GM19438 (cell line): ENCODE results near the gene CEP85L.

Experiments
- ATAC-seq: cut with Tn5 transposase; IDR thresholded peaks from one replicate; pipeline ENCODE4 v1.9.1; 2021; ENCODE audit warnings: low read depth; ENCODE audit not compliant: unreplicated experiment

The CEP85L gene

DNA sequence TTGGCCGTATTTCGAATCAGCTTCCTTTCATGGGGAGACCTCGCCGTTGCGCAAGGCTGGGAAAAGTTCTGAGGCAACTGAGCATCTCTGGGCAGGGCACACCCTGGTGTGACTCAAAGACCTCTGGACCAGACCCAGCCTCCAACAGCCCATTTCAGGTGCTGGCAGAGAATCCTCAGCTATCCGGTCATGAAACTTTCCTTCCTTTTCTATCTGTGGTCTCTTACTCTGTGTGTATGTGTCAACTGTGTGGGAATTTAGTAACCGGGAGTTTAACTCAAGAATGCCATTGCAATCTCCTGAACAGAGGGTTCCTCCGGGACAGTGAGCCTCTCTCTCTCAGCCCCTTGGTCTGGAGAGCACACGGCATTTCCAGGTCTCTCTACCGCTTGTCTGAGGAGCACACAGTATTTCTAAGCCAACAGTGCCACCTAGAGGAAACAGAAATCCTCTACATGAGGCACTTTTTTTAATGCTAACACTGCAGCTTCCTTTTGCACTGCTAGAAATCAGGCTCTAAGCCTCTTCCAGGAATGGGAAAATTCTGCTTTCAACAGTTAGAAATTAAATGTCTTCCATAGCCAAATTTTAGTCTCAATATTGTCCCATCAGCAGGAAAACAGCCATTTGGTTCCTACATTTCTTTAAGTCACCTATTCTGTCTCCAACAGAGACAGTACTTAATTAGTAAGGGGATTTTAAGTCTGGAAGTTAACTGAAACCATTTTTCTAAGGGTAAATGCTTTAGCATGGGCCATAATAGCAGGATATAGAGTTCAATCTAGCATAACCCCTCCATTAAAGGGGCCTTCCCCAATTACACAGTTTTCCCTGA, 70.6 kb downstream of the CEP85L start:
- peak; percentile 86 for ATAC-seq

DNA sequence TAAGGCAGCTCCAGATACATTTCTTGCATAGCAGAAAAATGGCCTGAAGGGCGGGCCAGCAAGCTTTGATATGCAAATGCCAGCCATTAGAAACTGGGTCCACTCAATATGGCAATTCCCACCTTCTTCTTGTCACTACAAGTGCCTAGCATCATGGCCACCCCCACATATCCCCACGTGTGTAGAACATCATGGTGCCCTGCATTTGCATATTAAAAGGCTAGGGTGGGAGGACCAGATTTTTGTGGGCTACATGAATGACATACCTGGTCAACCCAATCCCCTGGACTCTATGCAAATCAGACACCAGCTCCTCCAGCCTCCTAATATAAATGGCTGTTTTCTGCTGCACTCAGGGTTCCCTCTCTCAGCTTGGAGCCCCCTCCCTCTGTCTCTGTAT, 71.6 kb downstream of the CEP85L start:
- ATAC-seq: no peak

DNA sequence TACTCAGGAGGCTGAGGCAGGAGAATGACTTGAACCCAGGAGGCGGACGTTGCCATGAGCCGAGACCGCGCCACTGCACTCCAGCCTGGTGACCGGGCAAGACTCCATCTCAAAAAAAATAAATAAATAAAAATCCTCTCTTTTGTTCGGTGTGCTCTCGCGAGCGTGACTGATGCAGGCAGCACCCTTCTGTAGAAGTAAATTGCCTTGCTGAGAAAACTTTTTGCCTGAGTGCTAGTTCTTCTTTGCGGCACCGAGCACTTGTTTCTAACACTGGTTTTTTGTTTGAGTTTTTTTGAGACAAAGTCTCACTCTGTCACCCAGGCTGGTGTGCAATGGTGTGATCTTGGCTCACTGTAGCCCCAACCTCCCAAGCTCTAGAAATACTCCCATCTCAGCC, 72.8 kb downstream of the CEP85L start:
- ATAC-seq: no peak

DNA sequence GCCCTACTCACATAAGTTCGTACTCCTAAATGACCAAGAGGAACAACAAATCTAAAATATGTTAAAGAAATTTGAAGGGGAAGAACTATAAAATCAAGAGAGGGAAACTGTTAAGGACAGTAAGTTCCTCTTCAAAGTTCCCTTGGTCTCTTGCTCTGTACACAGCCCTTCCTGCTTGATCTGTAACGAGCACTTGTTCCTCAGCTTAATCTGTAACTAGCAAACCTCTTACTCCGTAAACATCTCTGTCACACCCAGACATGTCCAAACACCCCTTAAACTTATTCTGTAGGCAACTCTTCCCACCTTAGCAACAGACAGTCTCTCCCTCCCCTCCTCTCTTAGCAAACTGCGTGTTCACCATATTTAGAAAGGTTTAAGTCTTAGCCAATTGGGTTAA, 73.4 kb downstream of the CEP85L start:
- ATAC-seq: no peak

DNA sequence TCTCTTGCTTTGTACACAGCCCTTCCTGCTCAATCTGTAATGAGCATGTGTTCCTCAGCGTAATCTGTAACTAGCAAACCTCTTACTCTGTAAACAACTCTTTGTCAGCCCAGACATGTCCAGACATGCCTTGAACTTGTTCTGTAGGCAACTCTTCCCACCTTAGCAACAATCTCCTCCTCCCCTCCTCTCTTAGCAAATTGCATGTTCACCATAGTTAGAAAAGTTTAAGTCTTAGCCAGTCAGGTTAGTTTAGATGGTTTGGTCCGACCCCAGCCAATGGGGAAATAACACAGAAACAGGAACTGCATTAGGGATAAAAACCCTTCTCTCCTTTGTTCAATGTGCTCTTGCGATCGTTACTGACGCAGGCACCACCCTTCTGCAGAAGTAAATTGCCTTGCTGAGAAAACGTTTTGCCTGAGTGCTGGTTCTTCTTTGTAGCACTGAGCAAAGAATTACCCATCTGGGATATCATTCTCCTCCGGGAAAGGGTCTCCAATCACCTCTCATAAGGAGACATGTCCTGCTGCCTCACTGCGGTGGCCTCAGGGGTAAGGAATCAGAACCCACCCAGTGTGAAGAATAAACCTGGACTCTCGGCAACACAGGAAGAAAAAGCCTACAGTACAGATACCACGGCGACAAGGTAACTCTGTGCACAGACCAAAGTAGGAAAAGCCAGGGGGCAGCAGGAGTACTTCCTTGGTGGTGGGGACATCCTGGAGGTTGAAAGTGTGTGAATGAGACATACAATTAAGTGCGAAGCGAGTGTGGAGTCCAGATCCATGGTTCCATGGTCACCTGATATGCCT, 77.1 kb downstream of the CEP85L start:
- ATAC-seq: no peak

DNA sequence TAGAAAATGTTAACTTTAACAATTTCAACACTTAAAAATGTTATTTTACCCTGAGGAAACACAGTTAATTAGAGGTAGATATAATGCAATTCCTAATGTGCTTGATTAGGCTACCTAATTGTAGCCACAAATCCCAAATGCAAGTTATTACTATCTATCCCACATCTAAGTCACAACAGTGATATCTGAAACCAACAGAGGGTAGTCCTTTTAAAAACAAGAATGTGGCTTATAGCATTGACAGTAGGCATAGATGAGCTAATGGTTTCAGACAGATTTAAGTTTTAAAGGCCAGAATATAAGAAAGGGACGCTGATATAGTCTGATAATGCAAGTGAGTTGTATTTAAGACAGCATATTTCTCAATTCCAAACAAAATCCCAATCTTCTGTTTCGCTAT, 80.3 kb downstream of the CEP85L start:
- ATAC-seq: no peak

DNA sequence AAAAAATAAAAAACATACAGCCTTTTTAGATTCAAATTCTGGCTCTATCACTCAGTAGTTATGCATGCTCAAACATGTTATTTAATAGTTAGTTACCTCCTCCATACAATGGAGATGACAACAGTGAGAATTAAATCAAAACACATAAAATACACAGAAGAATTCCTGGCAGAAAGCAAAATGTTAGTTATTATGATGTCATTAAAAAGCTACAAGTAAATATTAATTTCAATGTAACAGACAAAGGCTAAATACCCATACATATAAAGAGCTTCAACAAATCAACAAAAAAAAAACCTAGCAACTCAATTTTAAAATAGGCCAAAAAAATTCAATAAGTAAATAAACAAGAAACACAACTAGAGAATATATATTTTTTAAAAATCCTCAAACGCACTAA, 81.9 kb downstream of the CEP85L start:
- no peak for ATAC-seq

DNA sequence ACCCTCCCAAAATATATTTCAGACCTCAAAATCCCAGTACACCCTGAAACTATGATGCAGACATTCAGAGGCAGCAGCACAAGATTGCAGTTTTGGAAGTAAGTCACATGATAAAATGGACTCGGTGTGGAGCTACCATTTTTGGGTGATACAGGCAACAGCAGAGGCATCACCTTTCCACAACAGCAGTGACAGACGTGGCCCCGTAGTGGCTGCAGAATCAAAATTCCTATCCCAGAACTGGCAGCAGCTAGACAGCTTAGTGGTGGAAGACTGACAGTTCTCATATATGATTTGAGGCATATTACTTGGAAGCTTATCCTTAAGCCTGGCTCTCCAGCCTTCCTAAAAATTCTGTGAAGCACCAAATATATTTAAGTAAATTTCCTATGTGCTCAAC, 83.4 kb downstream of the CEP85L start:
- no peak for ATAC-seq

DNA sequence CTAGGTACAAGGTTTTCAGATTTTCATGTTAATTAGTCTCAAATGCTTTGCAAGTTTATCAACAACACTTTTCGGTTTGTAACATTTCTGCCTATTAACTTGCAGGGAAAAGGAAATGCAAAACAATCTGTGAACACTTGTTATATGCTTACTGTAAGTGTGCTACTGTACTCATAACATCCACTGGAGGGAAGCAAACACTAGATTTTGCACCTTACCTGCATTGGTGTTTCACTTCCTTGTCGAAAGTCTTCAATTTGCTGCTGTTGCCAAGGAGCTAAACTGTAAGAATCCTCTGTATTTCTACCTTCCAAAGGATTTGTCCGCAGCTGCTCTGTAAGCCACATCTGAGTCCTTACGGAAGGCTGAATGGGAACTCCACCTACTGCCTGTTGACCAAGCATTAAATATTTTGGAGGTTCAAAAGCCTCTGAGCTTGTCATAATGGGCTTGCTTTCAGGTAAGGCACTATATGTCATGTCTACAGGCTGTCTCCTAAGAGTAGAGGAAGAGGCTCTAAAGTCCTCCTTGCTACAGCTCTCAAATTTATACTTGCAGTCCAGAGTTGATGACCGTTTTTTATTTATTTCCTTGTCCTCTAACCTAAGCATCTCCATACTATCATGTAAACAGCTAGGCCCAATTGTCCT, 86.0 kb downstream of the CEP85L start:
- ATAC-seq: peak; percentile 99

DNA sequence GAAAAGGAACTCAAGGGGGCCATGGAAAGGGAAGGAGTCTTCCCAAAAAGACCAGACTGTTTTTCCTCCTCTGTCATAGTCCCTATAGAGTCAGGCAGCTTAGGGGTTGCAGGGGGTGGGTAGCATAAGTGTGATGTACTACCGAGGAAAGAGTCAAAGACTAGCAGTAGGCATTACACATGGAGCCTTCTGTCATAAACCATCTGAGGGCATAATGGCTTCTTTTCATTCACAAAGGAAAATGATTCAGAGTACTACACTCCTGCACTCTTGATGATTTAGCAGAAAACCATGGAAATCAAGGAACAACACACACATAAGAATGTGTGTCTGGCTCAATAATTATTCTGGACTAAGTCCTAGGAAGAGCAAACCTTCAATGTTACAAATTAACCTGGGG, 88.4 kb downstream of the CEP85L start:
- ATAC-seq: no peak

DNA sequence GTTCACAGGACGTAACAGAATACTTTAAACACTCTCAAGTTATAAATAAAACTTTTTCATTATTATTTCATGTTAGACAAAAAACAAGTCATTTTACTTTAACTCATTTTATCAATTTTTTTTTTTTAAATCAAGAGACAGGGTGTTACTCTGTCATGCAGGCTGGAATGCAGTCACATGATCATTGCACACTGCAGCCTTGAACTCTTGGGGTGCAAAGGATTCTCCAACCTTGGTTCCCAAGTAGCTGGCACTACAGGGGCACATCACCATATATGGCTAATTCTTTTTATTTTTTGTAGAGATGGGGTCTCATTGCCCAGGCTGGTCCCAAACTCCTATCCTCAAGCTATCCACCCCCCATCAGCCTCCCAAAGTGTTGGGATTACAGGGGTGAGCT, 89.1 kb downstream of the CEP85L start:
- no peak for ATAC-seq

DNA sequence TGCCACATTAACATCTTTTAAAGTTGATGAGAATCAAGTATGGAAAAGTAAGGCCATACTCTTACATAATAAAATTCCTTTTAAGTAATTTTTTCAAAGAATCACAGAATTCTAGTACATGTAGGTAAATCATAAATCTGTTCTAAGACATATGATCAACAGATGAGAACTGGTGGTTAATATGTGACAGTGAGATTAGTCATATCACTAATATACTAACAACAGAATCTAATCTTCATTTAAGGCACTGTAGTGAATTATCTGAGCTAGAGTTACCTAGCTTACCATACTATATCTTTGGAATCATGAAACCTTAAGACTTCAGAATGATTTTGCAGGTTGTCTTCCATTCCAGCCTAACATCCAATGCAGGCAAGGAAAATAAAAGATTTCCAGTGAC, 91.7 kb downstream of the CEP85L start:
- peak; percentile 48 for ATAC-seq

DNA sequence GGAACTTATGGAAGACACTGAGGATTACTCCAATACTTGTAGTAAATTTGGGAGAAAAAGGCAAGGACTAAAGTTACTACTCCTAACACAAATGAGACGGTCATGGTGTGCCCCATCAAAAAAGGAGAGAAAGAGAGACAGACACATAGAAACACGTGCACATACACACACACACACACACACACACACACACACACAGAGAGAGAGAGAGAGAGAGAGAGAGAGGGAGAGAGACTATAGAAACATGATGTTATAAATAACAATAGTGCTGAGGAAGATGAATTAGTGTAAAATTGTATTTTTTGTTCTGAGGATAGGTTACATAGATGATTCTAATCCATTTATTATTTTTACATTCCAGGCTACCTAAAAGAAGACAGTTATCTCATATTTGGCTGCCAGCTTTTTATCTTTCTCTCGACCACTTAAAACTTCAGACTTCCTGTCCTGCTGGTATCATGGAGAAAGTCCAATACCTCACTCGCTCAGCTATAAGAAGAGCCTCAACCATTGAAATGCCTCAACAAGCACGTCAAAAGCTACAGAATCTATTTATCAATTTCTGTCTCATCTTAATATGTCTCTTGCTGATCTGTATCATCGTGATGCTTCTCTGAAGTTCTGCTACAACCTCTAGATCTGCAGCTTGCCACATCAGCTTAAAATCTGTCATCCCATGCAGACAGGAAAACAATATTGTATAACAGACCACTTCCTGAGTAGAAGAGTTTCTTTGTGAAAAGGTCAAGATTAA, 92.8 kb downstream of the CEP85L start:
- ATAC-seq: peak; percentile 67

DNA sequence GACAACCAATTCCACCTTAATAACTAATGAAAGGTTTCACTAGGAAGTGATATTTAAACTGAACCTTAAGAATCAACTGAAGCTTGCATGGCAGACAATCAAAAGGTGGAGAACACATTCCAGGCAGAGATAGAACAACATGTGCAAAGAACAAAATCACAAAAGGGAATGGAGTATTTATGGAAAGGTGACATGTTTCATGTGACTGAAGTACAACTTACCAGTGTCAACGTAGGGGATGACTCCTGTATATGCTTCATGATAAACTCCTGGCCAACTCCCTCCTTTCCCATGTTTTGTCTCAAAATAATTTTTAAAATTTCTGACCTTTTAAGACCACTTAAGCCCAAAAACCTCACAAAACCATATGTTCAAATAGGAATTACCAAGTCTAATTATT, 96.7 kb downstream of the CEP85L start:
- ATAC-seq: no peak

DNA sequence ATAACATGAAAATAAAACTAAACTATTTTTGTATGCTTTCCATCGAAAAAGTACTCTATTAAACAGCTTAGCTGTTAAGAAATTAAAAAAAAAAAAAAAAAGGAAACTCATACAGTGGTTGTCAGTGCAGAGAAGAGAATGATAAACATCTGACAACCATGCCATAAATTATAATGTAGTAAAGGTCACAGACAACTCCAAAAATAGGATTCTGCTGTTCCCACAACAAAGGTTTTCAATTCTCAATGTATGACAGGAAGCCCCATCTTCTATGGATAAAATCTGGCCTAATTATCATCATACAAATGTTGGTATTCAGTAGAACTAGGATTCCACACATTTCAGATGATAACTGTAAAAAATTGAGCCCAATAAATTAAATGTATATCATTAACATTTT, 98.3 kb downstream of the CEP85L start:
- ATAC-seq: no peak

DNA sequence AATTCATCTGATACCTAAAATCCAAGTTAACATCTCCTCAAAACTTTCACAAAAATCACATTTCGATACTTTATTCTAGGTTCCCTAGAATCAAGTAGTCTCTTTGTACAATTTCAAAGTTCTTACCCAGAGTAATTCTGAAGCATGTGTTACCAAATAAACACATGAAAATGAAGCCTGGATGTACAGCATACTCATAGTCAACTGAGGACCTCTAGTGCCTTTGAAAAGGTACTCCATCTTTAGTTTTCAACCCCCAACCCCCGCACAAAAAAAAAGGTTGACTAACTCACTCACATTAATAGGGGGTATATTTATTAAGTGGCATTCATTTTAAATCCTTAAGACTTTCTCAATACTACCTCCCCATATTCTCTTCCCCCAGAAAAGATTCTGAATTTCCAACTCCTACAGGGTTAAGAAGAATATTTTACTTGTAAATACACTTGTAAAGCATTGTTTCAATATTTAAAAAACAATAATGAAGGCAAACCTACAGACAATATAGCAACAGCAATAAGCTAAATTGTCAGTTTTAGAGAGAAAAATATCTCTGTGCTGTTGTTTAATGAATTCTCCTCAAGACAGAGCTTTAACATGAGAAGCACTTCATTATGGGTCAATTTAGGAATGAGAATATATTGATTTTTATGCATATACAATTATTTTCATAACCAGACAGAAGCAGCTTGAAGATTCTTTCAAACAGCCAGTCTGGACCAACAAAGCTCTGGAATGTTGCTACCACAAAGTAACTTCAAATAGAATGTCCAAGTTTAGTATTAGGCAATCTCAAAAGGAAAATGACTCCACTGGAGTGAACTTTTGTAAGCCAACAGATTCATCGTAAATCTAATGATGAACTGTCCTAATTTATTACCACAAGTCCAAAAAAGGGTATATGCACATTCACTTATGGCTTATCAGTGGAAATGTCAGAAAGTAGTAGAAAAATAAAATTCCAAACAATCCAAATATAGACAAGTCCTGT, 100.0 kb downstream of the CEP85L start:
- peak; percentile 84 for ATAC-seq

DNA sequence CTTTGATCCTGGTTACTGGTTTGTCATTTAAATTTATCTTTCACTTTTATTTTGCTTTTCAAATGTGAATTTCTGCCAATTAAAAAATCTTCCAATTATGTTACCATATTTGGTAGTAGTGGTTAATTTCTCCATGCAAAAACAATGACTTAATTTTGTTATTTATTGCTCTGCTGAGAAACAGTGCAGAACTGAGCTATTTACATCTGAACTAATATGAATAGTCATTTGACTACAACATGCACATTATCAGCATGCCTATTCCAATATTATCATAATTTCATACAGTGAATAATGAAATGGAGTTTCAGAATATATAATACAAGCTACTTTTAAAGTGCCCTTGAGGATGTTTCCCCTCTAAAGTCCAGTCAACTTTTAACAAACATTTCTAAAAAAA, 102.8 kb downstream of the CEP85L start:
- ATAC-seq: no peak

DNA sequence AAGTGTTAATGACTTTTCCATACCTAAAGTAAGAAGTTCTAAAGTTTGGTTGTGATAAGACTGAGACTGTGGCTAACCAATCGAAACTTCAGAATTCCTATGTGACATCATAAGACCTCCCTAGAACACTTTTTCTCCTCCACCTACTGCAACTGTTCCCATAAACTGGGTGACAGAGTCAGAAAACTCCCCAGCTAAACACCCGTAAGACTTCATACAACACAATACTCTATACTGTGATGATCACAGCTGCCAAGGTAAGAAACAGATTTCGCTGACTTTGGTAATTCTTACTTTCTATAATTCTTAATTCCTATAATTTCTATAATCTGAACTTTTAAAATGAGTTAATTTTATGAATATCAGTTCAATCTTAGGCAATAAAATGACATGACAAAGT, 103.3 kb downstream of the CEP85L start, which contains the start of gene PLN:
PLN (plus strand) TSS at position 161 of the 400 bp plus-strand sequence. CDS start 10,626 bp downstream, outside the sequence.
- ATAC-seq: no peak

DNA sequence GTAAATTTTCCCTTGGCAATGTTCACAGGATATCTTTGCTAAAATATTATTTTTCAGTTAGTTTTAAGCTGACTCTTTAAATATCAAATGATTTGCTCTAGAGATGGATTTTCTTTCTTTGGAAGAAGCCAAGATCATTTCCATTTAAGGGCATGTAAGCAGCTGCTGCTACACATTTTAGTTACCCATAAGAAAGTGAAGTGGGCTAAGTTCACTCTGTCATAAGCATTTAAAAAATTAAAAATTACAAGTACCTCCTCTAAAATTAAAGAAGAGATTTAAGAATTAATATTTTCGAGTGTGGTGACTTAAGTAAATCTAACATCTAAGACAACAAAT, 104.5 kb downstream of the CEP85L start:
- no peak for ATAC-seq
